ENCODE measurements around the gene FAM50A. TPM values are rescaled to one million over a fixed set of nuclear protein-coding genes. Genes with fewer than 3 reads are reported as not detected.
"Not testable (repeated sequence)": the region's sequence is repeated elsewhere in the genome, so short reads cannot be mapped to it uniquely, and the experiment has no call there.

Gene FAM50A
- total and polyA plus RNA-seq, 3 experiments from 2014 or later, result 59.6 to 81.3 (median 79.5) TPM

GRCh38 chrX:154399527-154400368 is 44.2 kb upstream of the FAM50A start:
- Mint-ChIP-seq H3K4me3 (peak overlapping the region; percentile 90 to 99 (median 97)), H3K4me1 (peaks cover 19 to 33% (median 23%) of the 10 kb centered on the region in 3 donors), H3K9me3 (no peaks in the 10 kb centered on the region), H3K36me3 (peaks cover 11 to 44% (median 11%) of the 10 kb centered on the region in 3 donors), H3K27me3 (peaks cover 0 to 21% of the 10 kb centered on the region in 2 donors), H3K27ac (peak overlapping the region; percentile 92 to 100 (median 99))
- Histone ChIP-seq H3K27me3 (ENCODE audit: insufficient read depth, low read length, poor library complexity, severe bottlenecking) (no peaks in the 10 kb centered on the region), H3K36me3 (ENCODE audit: insufficient read depth, low read length) (peaks cover 22% of the 10 kb centered on the region), H3K27ac (ENCODE audit: low read depth, low read length) (peak overlapping the region; percentile 98), H3K4me3 (ENCODE audit: low read length) (peak overlapping the region; percentile 89), H3K9me3 (ENCODE audit: low read length) (no peaks in the 10 kb centered on the region), H3K4me1 (ENCODE audit: insufficient read depth, low read length) (peaks cover 14% of the 10 kb centered on the region)
- POLR2A ChIA-PET, result interaction anchor here (1.5 to 2.9 kb wide), 7 partner anchors 10 to 144 kb away, joined by 3 to 20 read pairs (median 7); partner anchors contain the start of genes ATP6AP1, DNASE1L1, LAGE3 and SLC10A3
- CTCF ChIA-PET, result interaction anchor here (0.7 to 2.8 kb wide), 6 partner anchors 10 to 91 kb away, joined by 3 to 10 read pairs (median 4); partner anchors contain the start of gene SLC10A3
- DNase-seq, result peak in 2 of 5 donors; percentile 40 to 59

GRCh38 chrX:154400369-154400817 is 43.5 kb upstream of the FAM50A start:
- not testable (repeated sequence) for H3K27me3 ChIP-seq (ENCODE audit: insufficient read depth, low read length, poor library complexity, severe bottlenecking); H3K27ac ChIP-seq (ENCODE audit: low read depth, low read length); H3K4me3 ChIP-seq (ENCODE audit: low read length); DNase-seq; H3K9me3 ChIP-seq (ENCODE audit: low read length); H3K9me3 Mint-ChIP-seq
- peak overlapping the region in 6 of 8 donors; percentile 47 to 100 (median 98) for H3K27ac Mint-ChIP-seq
- peaks cover 22% of the 10 kb centered on the region for H3K36me3 ChIP-seq (ENCODE audit: insufficient read depth, low read length)
- POLR2A ChIA-PET, result interaction anchor here (1.5 to 2.9 kb wide), 5 partner anchors 9 to 90 kb away, joined by 3 to 20 read pairs (median 7); partner anchors contain the start of genes ATP6AP1, DNASE1L1, LAGE3 and SLC10A3
- peaks cover 19 to 33% (median 23%) of the 10 kb centered on the region in 3 donors for H3K4me1 Mint-ChIP-seq
- peaks cover 0 to 25% of the 10 kb centered on the region in 2 donors for H3K27me3 Mint-ChIP-seq
- peaks cover 11 to 44% (median 11%) of the 10 kb centered on the region in 3 donors for H3K36me3 Mint-ChIP-seq
- H3K4me1 ChIP-seq (ENCODE audit: insufficient read depth, low read length), result peaks cover 14% of the 10 kb centered on the region
- H3K4me3 Mint-ChIP-seq, result peak overlapping the region in 5 of 7 donors; percentile 51 to 98 (median 96)
- CTCF ChIA-PET, result interaction anchor here (0.8 to 0.9 kb wide), 2 partner anchors 9 to 12 kb away, joined by 3 read pairs; no protein-coding TSS in a partner anchor

- Histone ChIP-seq H3K27me3 (ENCODE audit: insufficient read depth, low read length, poor library complexity, severe bottlenecking) (no peaks in the 10 kb centered on the region), H3K9me3 (ENCODE audit: low read length) (no peaks in the 10 kb centered on the region), H3K4me1 (ENCODE audit: insufficient read depth, low read length) (peaks cover 14% of the 10 kb centered on the region), H3K27ac (ENCODE audit: low read depth, low read length) (no peak overlapping the region), H3K36me3 (ENCODE audit: insufficient read depth, low read length) (peaks cover 22% of the 10 kb centered on the region), H3K4me3 (ENCODE audit: low read length) (no peak overlapping the region)
- Mint-ChIP-seq H3K27me3 (peaks cover 0 to 25% of the 10 kb centered on the region in 2 donors), H3K36me3 (peaks cover 11 to 44% (median 11%) of the 10 kb centered on the region in 3 donors), H3K9me3 (no peaks in the 10 kb centered on the region), H3K4me1 (peaks cover 19 to 33% (median 23%) of the 10 kb centered on the region in 3 donors), H3K4me3 (peak overlapping the region in 3 of 7 donors; percentile 51 to 54 (median 52)), H3K27ac (peak overlapping the region in 7 of 8 donors; percentile 24 to 100 (median 76))
- peak in 1 of 5 donors; percentile 15 for DNase-seq
- CTCF ChIA-PET, result no interaction called here
- POLR2A ChIA-PET, result interaction anchor here (1.5 to 1.7 kb wide), 2 partner anchors 10 to 27 kb away, joined by 3 to 4 read pairs; partner anchors contain the start of genes ATP6AP1 and TAFAZZIN
Measured at GRCh38 chrX:154401045-154401799, 42.7 kb upstream of the FAM50A start.

GRCh38 chrX:154401918-154402621 is 41.9 kb upstream of the FAM50A start:
- Mint-ChIP-seq H3K27me3 (peaks cover 0 to 25% of the 10 kb centered on the region in 2 donors), H3K36me3 (peaks cover 11 to 44% (median 11%) of the 10 kb centered on the region in 3 donors), H3K9me3 (no peaks in the 10 kb centered on the region), H3K4me3 (peak overlapping the region in 1 of 7 donors; percentile 19), H3K27ac (peak overlapping the region in 5 of 8 donors; percentile 12 to 92 (median 60)), H3K4me1 (peaks cover 17 to 31% (median 21%) of the 10 kb centered on the region in 3 donors)
- Histone ChIP-seq H3K27me3 (ENCODE audit: insufficient read depth, low read length, poor library complexity, severe bottlenecking) (no peaks in the 10 kb centered on the region), H3K36me3 (ENCODE audit: insufficient read depth, low read length) (peaks cover 22% of the 10 kb centered on the region), H3K27ac (ENCODE audit: low read depth, low read length) (no peak overlapping the region), H3K9me3 (ENCODE audit: low read length) (no peaks in the 10 kb centered on the region), H3K4me1 (ENCODE audit: insufficient read depth, low read length) (peaks cover 14% of the 10 kb centered on the region), H3K4me3 (ENCODE audit: low read length) (no peak overlapping the region)
- ChIA-PET CTCF (no interaction called here), POLR2A (no interaction called here)
- no peak for DNase-seq

GRCh38 chrX:154402622-154403127 is 41.3 kb upstream of the FAM50A start:
- no peaks in the 10 kb centered on the region for H3K9me3 Mint-ChIP-seq
- H3K4me3 Mint-ChIP-seq, result no peak overlapping the region
- Histone ChIP-seq H3K4me1 (ENCODE audit: insufficient read depth, low read length) (peaks cover 14% of the 10 kb centered on the region), H3K36me3 (ENCODE audit: insufficient read depth, low read length) (peaks cover 22% of the 10 kb centered on the region), H3K4me3 (ENCODE audit: low read length) (no peak overlapping the region), H3K27me3 (ENCODE audit: insufficient read depth, low read length, poor library complexity, severe bottlenecking) (no peaks in the 10 kb centered on the region), H3K9me3 (ENCODE audit: low read length) (no peaks in the 10 kb centered on the region), H3K27ac (ENCODE audit: low read depth, low read length) (no peak overlapping the region)
- H3K27me3 Mint-ChIP-seq, result peaks cover 0 to 25% of the 10 kb centered on the region in 2 donors
- peaks cover 11 to 44% (median 11%) of the 10 kb centered on the region in 3 donors for H3K36me3 Mint-ChIP-seq
- DNase-seq, result no peak
- ChIA-PET CTCF (no interaction called here), POLR2A (no interaction called here)
- H3K4me1 Mint-ChIP-seq, result peaks cover 16 to 30% (median 21%) of the 10 kb centered on the region in 3 donors
- H3K27ac Mint-ChIP-seq, result peak overlapping the region in 4 of 8 donors; percentile 28 to 91 (median 76)

GRCh38 chrX:154403192-154403591 is 40.7 kb upstream of the FAM50A start:
- no peak for DNase-seq
- Mint-ChIP-seq H3K4me3 (peak overlapping the region in 1 of 7 donors; percentile 45), H3K36me3 (peaks cover 11 to 41% (median 11%) of the 10 kb centered on the region in 3 donors), H3K9me3 (no peaks in the 10 kb centered on the region), H3K4me1 (peaks cover 16 to 27% (median 19%) of the 10 kb centered on the region in 3 donors), H3K27me3 (peaks cover 0 to 23% of the 10 kb centered on the region in 2 donors), H3K27ac (peak overlapping the region in 2 of 8 donors; percentile 79 to 91)
- Histone ChIP-seq H3K9me3 (ENCODE audit: low read length) (no peaks in the 10 kb centered on the region), H3K27ac (ENCODE audit: low read depth, low read length) (no peak overlapping the region), H3K4me1 (ENCODE audit: insufficient read depth, low read length) (peaks cover 14% of the 10 kb centered on the region), H3K4me3 (ENCODE audit: low read length) (no peak overlapping the region), H3K27me3 (ENCODE audit: insufficient read depth, low read length, poor library complexity, severe bottlenecking) (no peaks in the 10 kb centered on the region), H3K36me3 (ENCODE audit: insufficient read depth, low read length) (peaks cover 22% of the 10 kb centered on the region)
- CTCF ChIA-PET, result no interaction called here
- POLR2A ChIA-PET, result interaction anchor here (0.6 kb wide), 1 partner anchor 140 kb away, joined by 4 read pairs; no protein-coding TSS in a partner anchor

- peaks cover 11 to 30% (median 16%) of the 10 kb centered on the region in 3 donors for H3K4me1 Mint-ChIP-seq
- no peak for DNase-seq
- Histone ChIP-seq H3K27me3 (ENCODE audit: insufficient read depth, low read length, poor library complexity, severe bottlenecking) (no peaks in the 10 kb centered on the region), H3K9me3 (ENCODE audit: low read length) (no peaks in the 10 kb centered on the region), H3K27ac (ENCODE audit: low read depth, low read length) (no peak overlapping the region), H3K4me3 (ENCODE audit: low read length) (no peak overlapping the region), H3K36me3 (ENCODE audit: insufficient read depth, low read length) (peaks cover 22% of the 10 kb centered on the region), H3K4me1 (ENCODE audit: insufficient read depth, low read length) (peaks cover 14% of the 10 kb centered on the region)
- H3K27me3 Mint-ChIP-seq, result peaks cover 0 to 21% of the 10 kb centered on the region in 2 donors
- H3K9me3 Mint-ChIP-seq, result no peaks in the 10 kb centered on the region
- peaks cover 8 to 34% (median 8%) of the 10 kb centered on the region in 3 donors for H3K36me3 Mint-ChIP-seq
- H3K4me3 Mint-ChIP-seq, result peak overlapping the region in 1 of 7 donors; percentile 45
- POLR2A ChIA-PET, result interaction anchor here (0.6 kb wide), 2 partner anchors 26 to 139 kb away, joined by 4 to 9 read pairs; no protein-coding TSS in a partner anchor
- peak overlapping the region in 2 of 8 donors; percentile 49 to 79 for H3K27ac Mint-ChIP-seq
- CTCF ChIA-PET, result no interaction called here
Measured at GRCh38 chrX:154403858-154404257, 40.1 kb upstream of the FAM50A start.
